Measurements from ENCODE around the gene ARL17A.
"Not testable (repeated sequence)": the region's sequence is repeated elsewhere in the genome, so short reads cannot be mapped to it uniquely, and the experiment has no call there.

DNA sequence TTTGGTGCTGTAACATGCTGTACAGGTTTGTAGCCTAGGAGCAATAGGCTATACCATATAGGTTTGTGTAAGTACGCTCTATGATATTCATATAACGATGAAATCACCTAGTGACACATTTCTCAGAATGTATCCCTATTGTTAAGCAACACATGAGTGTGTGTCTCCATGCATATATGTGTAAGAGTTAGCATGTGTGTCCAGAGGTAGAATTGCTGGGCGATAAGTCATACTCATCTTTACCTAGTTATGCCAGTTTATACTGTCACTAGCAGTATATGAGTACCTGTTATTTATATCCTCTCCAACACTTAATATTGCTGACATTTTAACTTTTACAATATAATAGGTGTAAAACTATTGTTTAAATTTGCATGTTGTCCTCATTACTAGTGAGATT lies 21.3 kb upstream of the ARL17A start:
- TF ChIP-seq, protein P1, sequence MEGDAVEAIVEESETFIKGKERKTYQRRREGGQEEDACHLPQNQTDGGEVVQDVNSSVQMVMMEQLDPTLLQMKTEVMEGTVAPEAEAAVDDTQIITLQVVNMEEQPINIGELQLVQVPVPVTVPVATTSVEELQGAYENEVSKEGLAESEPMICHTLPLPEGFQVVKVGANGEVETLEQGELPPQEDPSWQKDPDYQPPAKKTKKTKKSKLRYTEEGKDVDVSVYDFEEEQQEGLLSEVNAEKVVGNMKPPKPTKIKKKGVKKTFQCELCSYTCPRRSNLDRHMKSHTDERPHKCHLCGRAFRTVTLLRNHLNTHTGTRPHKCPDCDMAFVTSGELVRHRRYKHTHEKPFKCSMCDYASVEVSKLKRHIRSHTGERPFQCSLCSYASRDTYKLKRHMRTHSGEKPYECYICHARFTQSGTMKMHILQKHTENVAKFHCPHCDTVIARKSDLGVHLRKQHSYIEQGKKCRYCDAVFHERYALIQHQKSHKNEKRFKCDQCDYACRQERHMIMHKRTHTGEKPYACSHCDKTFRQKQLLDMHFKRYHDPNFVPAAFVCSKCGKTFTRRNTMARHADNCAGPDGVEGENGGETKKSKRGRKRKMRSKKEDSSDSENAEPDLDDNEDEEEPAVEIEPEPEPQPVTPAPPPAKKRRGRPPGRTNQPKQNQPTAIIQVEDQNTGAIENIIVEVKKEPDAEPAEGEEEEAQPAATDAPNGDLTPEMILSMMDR (IDR thresholded peaks at IDR 0.05; ENCODE audit: low read depth, low read length) = not testable (repeated sequence)
- not testable (repeated sequence) for TF ChIP-seq POLR2A (IDR thresholded peaks at IDR 0.05; ENCODE audit: extremely low read depth, insufficient read length); MYC (IDR thresholded peaks at IDR 0.05; ENCODE audit: low read depth, low read length)
- TF ChIP-seq, protein P2, sequence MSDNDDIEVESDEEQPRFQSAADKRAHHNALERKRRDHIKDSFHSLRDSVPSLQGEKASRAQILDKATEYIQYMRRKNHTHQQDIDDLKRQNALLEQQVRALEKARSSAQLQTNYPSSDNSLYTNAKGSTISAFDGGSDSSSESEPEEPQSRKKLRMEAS (IDR thresholded peaks at IDR 0.05; ENCODE audit: low read depth, low read length) = not testable (repeated sequence)

Measured in NB4 (cell line).